Spleen (tissue), 7 donors: Measurements from ENCODE around the gene WDR54.

Experiments
- CTCF ChIP-seq, 11 experiments: fragments of 200-600 bp in 7 of 11; fragments of 450-650 bp in 4 of 11; sonication (generic) in 4 of 11; IDR thresholded peaks in 8 of 11; conservative IDR thresholded peaks in 3 of 11; 1 replicate in 7 of 11; 2 replicates in 4 of 11; pipeline versions ENCODE4 v1.4.0 to v1.8.0; 2016 to 2021; ENCODE audit warnings: antibody characterized with exemption in 11 of 11, inconsistent platforms in 4 of 11, mild to moderate bottlenecking in 1 of 11
- POLR2A ChIP-seq, 3 donors: fragments of 450-650 bp; IDR thresholded peaks; one replicate each; pipeline ENCODE4 v1.5.1; 2017; ENCODE audit warnings: antibody characterized with exemption in 3 of 3, mild to moderate bottlenecking in 1 of 3
- donor health status: DM: no; HTN: no; CAD: no; lungs with moderate emphysema.
- donor health status: DM: no; HTN: no; CAD: no.
- donor health status: DM: no; HTN: no; CAD: no.

GRCh38 chr2:74390606-74391005, 30.9 kb upstream of the WDR54 start:
- TF ChIP-seq CTCF (IDR thresholded peaks at IDR 0.05 in 8 of 11, conservative IDR thresholded peaks at IDR 0.05 in 3 of 11), result no peak
- TF ChIP-seq POLR2A (IDR thresholded peaks at IDR 0.05), result no peak
